ENCODE measurements around the gene ARRDC2. TPM values are rescaled to one million over a fixed set of nuclear protein-coding genes. Genes with fewer than 3 reads are reported as not detected.

The ARRDC2 gene
- total RNA-seq (2014; rRNA removed; shearing (Covaris generic)) = 28.7 and 31.9 TPM in 2 replicates

DNA sequence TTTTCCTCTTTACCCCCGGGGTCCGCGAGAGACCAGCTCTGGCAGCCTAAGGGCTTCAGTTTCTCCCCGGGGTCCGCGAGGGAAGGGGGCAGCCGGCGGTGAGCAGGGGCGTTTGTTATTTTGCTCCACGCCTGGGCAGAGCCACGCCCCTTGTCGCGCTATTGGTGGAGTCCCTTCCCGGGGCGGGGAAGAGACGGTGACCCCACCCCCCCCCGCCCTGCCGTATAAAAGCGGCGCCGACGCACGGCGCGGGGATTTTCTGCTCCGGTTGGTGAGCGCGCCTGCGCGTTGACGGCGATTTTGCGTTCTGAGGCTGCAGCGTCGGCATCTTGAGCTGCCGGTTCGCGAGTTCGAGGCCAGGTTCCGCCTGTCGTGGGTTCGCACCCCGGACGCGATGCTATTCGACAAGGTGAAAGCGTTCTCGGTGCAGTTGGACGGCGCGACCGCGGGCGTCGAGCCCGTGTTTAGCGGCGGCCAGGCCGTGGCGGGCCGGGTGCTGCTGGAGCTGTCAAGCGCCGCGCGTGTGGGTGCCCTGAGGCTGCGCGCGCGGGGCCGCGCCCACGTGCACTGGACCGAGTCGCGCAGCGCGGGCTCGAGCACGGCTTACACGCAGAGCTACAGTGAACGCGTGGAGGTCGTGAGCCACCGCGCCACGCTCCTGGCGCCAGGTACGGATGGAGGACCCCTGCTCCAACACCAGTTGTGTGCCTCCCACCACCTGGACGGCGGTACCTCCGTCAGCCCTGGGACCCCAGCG is at the start of gene ARRDC2:
Gene ARRDC2, plus strand, starts transcription at position 254 of the 757 bp plus-strand sequence. Its CDS starts 141 bp downstream, at position 395.

DNA sequence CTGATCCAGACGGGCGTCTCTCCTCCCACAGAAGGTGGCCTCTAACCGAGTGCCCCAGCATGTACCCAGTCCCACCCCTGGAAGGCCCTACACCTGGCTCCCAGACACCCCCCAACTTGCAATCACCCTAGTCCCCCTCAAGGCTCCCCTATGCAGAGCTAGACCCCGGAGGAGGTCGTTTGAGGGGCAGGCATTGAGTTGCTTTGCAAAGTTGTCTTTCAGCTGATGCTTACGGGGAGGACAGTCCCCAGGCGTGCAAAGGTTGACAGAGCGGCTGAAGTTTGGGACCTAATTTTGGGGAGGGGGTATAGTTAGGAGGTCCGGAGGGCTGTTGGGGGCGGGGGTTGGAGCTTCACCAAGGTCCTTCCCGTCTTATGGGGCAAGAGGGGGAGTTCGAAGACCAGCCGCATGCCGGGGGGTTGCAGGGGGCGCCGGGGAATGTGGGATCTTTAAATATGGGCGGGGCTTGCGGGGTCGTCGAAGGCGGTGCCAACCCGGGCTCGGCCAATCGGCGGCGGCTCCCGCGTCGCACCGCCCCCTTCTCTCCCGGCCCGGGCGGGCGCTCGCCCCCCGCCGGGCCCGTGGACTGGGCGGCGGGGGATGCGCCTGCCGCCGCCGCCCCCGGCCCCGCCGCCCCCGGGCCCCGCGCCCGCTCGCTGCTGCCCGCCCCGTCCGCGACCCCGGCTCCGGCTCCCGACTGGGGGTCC is 41.3 kb upstream of the ARRDC2 start, which contains the start of gene KCNN1:
Gene KCNN1, plus strand, starts transcription at position 558 of the 707 bp plus-strand sequence. CDS start 6,782 bp downstream, outside the sequence.

Small RNA genes lying within 50 kb of the gene (small RNA-seq; reads per million reads assigned to genes)
- 0.42 reads per million, percentile 10 among the genes with 10 or more reads in this experiment for gene RNA5SP468

Other genes starting within 250 kb of the ARRDC2 start
- gene B3GNT3, start 213.0 kb upstream of the ARRDC2 start, total RNA-seq (2014; rRNA removed; shearing (Covaris generic)) = not detected in 2 replicates
- not detected in 2 replicates for gene INSL3, start 186.7 kb upstream of the ARRDC2 start, total RNA-seq (2014; rRNA removed; shearing (Covaris generic))
- 0.45 and 0.79 TPM in 2 replicates for gene JAK3, start 160.2 kb upstream of the ARRDC2 start, total RNA-seq (2014; rRNA removed; shearing (Covaris generic))
- gene RPL18A, start 148.3 kb upstream of the ARRDC2 start, total RNA-seq (2014; rRNA removed; shearing (Covaris generic)) = 3,291 and 3,402 TPM in 2 replicates
- not detected in 2 replicates for gene SLC5A5, start 136.2 kb upstream of the ARRDC2 start, total RNA-seq (2014; rRNA removed; shearing (Covaris generic))
- 109 and 144 TPM in 2 replicates for gene CCDC124, start 75.2 kb upstream of the ARRDC2 start, total RNA-seq (2014; rRNA removed; shearing (Covaris generic))
- 1.2 and 2.1 TPM in 2 replicates for gene KCNN1, start 41.1 kb upstream of the ARRDC2 start, total RNA-seq (2014; rRNA removed; shearing (Covaris generic))
- gene IL12RB1, start 78.8 kb downstream of the ARRDC2 start, total RNA-seq (2014; rRNA removed; shearing (Covaris generic)) = 0.48 and 0.64 TPM in 2 replicates
- gene MAST3, start 89.6 kb downstream of the ARRDC2 start, total RNA-seq (2014; rRNA removed; shearing (Covaris generic)) = 3.5 and 5.5 TPM in 2 replicates
- gene PIK3R2, start 145.0 kb downstream of the ARRDC2 start, total RNA-seq (2014; rRNA removed; shearing (Covaris generic)) = 24.1 and 36.7 TPM in 2 replicates
- 26.7 and 37.5 TPM in 2 replicates for gene IFI30, start 165.6 kb downstream of the ARRDC2 start, total RNA-seq (2014; rRNA removed; shearing (Covaris generic))
- gene MPV17L2, start 185.0 kb downstream of the ARRDC2 start, total RNA-seq (2014; rRNA removed; shearing (Covaris generic)) = 20.6 and 27.2 TPM in 2 replicates
- 2.9 and 4.9 TPM in 2 replicates for gene RAB3A, start 195.9 kb downstream of the ARRDC2 start, total RNA-seq (2014; rRNA removed; shearing (Covaris generic))
- gene PDE4C, start 218.3 kb downstream of the ARRDC2 start, total RNA-seq (2014; rRNA removed; shearing (Covaris generic)) = 0.05 TPM in 1 of 2 replicates, not detected in the other